ENCODE data around the gene ERMN.

The ERMN gene

GRCh38 chr2:157315901-157316300, 9.7 kb downstream of the ERMN start:
- Histone ChIP-seq H2AFZ (ENCODE audit: low read depth) (no peak overlapping the region), H3K79me2 (ENCODE audit: insufficient read depth, low read depth) (no peaks in the 10 kb centered on the region), H3K27ac (no peak overlapping the region), H3K4me3 (IDR thresholded peaks at IDR 0.05; ENCODE audit: insufficient read depth, low read depth, low read length) (no peak overlapping the region), H3K36me3 (ENCODE audit: insufficient read depth) (no peaks in the 10 kb centered on the region), H3K27me3 (ENCODE audit: insufficient read depth, low read depth) (no peaks in the 10 kb centered on the region), H3K9ac (no peak overlapping the region), H4K20me1 (ENCODE audit: insufficient read depth) (no peaks in the 10 kb centered on the region), H3K4me1 (ENCODE audit: low read depth, poor library complexity, severe bottlenecking) (peaks cover 10% of the 10 kb centered on the region), H3K4me2 (no peak overlapping the region)
- no peak for TF ChIP-seq CTCF (conservative IDR thresholded peaks at IDR 0.05; ENCODE audit: low read depth, low read length)

- no peak for TF ChIP-seq CTCF (conservative IDR thresholded peaks at IDR 0.05; ENCODE audit: low read depth, low read length)
- H3K36me3 ChIP-seq (ENCODE audit: insufficient read depth), result no peaks in the 10 kb centered on the region
- no peak overlapping the region for H3K27ac ChIP-seq
- no peak overlapping the region for H3K9ac ChIP-seq
- no peak overlapping the region for H3K4me3 ChIP-seq (IDR thresholded peaks at IDR 0.05; ENCODE audit: insufficient read depth, low read depth, low read length)
- no peak overlapping the region for H3K4me2 ChIP-seq
- H3K79me2 ChIP-seq (ENCODE audit: insufficient read depth, low read depth), result no peaks in the 10 kb centered on the region
- no peak overlapping the region for H2AFZ ChIP-seq (ENCODE audit: low read depth)
- no peaks in the 10 kb centered on the region for H4K20me1 ChIP-seq (ENCODE audit: insufficient read depth)
- no peaks in the 10 kb centered on the region for H3K4me1 ChIP-seq (ENCODE audit: low read depth, poor library complexity, severe bottlenecking)
- H3K27me3 ChIP-seq (ENCODE audit: insufficient read depth, low read depth), result no peaks in the 10 kb centered on the region
These were observed 12.6 kb downstream of the ERMN start for GRCh38 chr2:157312866-157313486.

GRCh38 chr2:157311706-157312105, 13.9 kb downstream of the ERMN start:
- Histone ChIP-seq H3K4me2 (no peak overlapping the region), H3K27ac (no peak overlapping the region), H3K9ac (no peak overlapping the region), H3K4me3 (IDR thresholded peaks at IDR 0.05; ENCODE audit: insufficient read depth, low read depth, low read length) (no peak overlapping the region), H3K79me2 (ENCODE audit: insufficient read depth, low read depth) (no peaks in the 10 kb centered on the region), H3K27me3 (ENCODE audit: insufficient read depth, low read depth) (no peaks in the 10 kb centered on the region), H3K4me1 (ENCODE audit: low read depth, poor library complexity, severe bottlenecking) (no peaks in the 10 kb centered on the region), H4K20me1 (ENCODE audit: insufficient read depth) (no peaks in the 10 kb centered on the region), H3K36me3 (ENCODE audit: insufficient read depth) (no peaks in the 10 kb centered on the region), H2AFZ (ENCODE audit: low read depth) (no peak overlapping the region)
- no peak for TF ChIP-seq CTCF (conservative IDR thresholded peaks at IDR 0.05; ENCODE audit: low read depth, low read length)

GRCh38 chr2:157309878-157310277, 15.7 kb downstream of the ERMN start:
- no peak for TF ChIP-seq CTCF (conservative IDR thresholded peaks at IDR 0.05; ENCODE audit: low read depth, low read length)
- Histone ChIP-seq H3K9ac (no peak overlapping the region), H3K79me2 (ENCODE audit: insufficient read depth, low read depth) (no peaks in the 10 kb centered on the region), H3K4me2 (no peak overlapping the region), H3K27me3 (ENCODE audit: insufficient read depth, low read depth) (no peaks in the 10 kb centered on the region), H4K20me1 (ENCODE audit: insufficient read depth) (no peaks in the 10 kb centered on the region), H3K27ac (no peak overlapping the region), H3K4me1 (ENCODE audit: low read depth, poor library complexity, severe bottlenecking) (no peaks in the 10 kb centered on the region), H3K36me3 (ENCODE audit: insufficient read depth) (no peaks in the 10 kb centered on the region), H3K4me3 (IDR thresholded peaks at IDR 0.05; ENCODE audit: insufficient read depth, low read depth, low read length) (no peak overlapping the region), H2AFZ (ENCODE audit: low read depth) (no peak overlapping the region)

All from KMS-11 (cell line).